LNCaP clone FGC (cell line): Measurements from ENCODE around the gene RGS6.

Experiments used
- DNase-seq: peaks from one replicate; pipeline ENCODE4 v3.0.0-alpha.2; 2011; ENCODE audit warnings: low read depth
- H3K4me3 ChIP-seq: 2 replicates; pipeline ENCODE4 v1.5.1; 2011; ENCODE audit warnings: mild to moderate bottlenecking, low read depth, low read length, control low read depth
- CTCF ChIP-seq: IDR thresholded peaks from 2 replicates; pipeline ENCODE4 v1.5.1; 2012; ENCODE audit warnings: mild to moderate bottlenecking; ENCODE audit not compliant: control insufficient read depth, insufficient read depth; ENCODE audit errors: extremely low read depth

Gene RGS6

GRCh38 chr14:72054911-72055310 lies 122.7 kb downstream of the RGS6 start:
- TF ChIP-seq CTCF, result no peak
- no peak overlapping the region for H3K4me3 ChIP-seq
- no peak for DNase-seq

- H3K4me3 ChIP-seq, result no peak overlapping the region
- no peak for TF ChIP-seq CTCF
Measured at GRCh38 chr14:72057701-72058285, 125.6 kb downstream of the RGS6 start.

GRCh38 chr14:72060460-72060859 lies 128.2 kb downstream of the RGS6 start:
- no peak overlapping the region for H3K4me3 ChIP-seq
- no peak for TF ChIP-seq CTCF
- DNase-seq, result peak; percentile 3

More at GRCh38 chr14:72057701-72058285, 125.6 kb downstream of the RGS6 start:
- no peak for DNase-seq

- TF ChIP-seq CTCF, result no peak
- no peak overlapping the region for H3K4me3 ChIP-seq
- no peak for DNase-seq
Measured at GRCh38 chr14:72060917-72061316, 128.7 kb downstream of the RGS6 start.

GRCh38 chr14:72061718-72062117 lies 129.5 kb downstream of the RGS6 start:
- no peak overlapping the region for H3K4me3 ChIP-seq
- TF ChIP-seq CTCF, result no peak
- DNase-seq, result peak; percentile 21

GRCh38 chr14:72063761-72064282 lies 131.6 kb downstream of the RGS6 start:
- H3K4me3 ChIP-seq, result no peak overlapping the region
- no peak for TF ChIP-seq CTCF
- DNase-seq, result no peak

GRCh38 chr14:72064501-72064900 lies 132.3 kb downstream of the RGS6 start:
- peak; percentile 18 for DNase-seq
- no peak overlapping the region for H3K4me3 ChIP-seq
- no peak for TF ChIP-seq CTCF
